ENCODE data around the gene ZNF606. TPM values are rescaled to one million over a fixed set of nuclear protein-coding genes. Genes with fewer than 3 reads are reported as not detected.

The ZNF606 gene
- total RNA-seq, 2 experiments from 2014 or later, result 7.5 to 10.0 TPM

DNA sequence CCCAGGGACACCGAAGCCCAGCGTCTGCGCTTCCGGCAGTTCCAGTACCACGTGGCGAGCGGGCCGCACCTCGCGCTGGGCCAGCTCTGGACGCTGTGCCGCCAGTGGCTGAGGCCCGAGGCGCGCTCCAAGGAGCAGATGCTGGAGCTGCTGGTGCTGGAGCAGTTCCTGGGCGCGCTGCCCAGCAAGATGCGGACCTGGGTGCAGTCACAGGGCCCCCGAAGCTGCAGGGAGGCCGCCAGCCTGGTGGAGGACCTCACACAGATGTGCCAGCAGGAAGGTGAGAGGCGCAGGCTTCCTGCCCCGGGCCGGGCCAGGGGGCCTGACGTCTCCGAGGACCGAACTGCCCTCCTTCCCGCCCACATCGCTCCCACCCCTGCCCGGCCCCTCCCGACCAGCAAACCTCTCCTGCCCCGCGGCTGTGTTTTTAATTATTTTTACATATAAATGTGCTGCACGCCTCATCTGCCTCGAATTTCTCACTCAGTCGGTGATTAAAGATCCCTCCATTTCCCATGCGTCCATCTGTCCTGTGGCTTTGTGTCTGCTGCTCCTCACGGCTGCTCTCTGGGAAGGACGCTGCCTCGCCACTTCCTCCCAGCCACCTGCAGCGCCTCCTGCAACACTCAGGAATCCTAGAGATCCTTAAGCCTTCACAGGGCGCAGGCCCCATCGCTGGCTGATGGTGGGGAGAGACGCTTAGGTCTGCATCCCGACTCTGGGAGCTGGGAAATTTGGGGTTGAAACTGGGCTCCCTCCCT, 35.5 kb upstream of the ZNF606 start:
- Mint-ChIP-seq H3K4me1 (ENCODE audit: low read depth) (no peaks in the 10 kb centered on the region), H3K36me3 (ENCODE audit: low read depth) (peaks cover 24% of the 10 kb centered on the region), H3K27me3 (peaks cover 17% of the 10 kb centered on the region), H3K4me3 (no peak overlapping the region), H3K27ac (no peak overlapping the region), H3K9me3 (peaks cover 33% of the 10 kb centered on the region)
- TF ChIP-seq, protein P1, sequence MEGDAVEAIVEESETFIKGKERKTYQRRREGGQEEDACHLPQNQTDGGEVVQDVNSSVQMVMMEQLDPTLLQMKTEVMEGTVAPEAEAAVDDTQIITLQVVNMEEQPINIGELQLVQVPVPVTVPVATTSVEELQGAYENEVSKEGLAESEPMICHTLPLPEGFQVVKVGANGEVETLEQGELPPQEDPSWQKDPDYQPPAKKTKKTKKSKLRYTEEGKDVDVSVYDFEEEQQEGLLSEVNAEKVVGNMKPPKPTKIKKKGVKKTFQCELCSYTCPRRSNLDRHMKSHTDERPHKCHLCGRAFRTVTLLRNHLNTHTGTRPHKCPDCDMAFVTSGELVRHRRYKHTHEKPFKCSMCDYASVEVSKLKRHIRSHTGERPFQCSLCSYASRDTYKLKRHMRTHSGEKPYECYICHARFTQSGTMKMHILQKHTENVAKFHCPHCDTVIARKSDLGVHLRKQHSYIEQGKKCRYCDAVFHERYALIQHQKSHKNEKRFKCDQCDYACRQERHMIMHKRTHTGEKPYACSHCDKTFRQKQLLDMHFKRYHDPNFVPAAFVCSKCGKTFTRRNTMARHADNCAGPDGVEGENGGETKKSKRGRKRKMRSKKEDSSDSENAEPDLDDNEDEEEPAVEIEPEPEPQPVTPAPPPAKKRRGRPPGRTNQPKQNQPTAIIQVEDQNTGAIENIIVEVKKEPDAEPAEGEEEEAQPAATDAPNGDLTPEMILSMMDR (IDR thresholded peaks at IDR 0.05), result no peak
- DNase-seq, result no peak
- no peak for ATAC-seq
- CTCF ChIA-PET, result no interaction called here
- intact Hi-C loops (cut with micrococcal nuclease), result no loop called here
- POLR2A ChIA-PET, result no interaction called here

DNA sequence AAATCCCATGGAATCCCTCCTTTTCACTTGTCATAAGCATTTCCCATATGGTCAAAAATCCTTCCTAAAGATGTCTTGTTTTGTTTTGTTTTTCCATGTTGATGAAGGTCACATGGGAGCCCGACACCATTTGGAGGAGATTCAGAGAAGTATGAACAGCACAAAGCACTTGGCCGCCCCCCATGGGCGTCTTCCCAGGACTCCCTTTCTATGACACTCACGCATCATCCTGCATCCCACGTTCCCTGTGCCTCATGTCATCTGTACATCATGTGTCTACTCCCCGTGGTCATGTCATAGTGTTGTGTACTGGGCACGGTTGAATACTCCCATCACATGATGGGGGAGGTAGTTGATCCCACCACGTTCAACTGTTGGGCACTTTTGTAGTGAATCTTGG, 33.2 kb upstream of the ZNF606 start:
- ATAC-seq (no peak), DNase-seq (no peak)
- ChIA-PET POLR2A (no interaction called here), CTCF (no interaction called here)
- H3K36me3 Mint-ChIP-seq (ENCODE audit: low read depth), result peaks cover 16% of the 10 kb centered on the region
- TF ChIP-seq, protein P1 (IDR thresholded peaks at IDR 0.05), result no peak
- no peaks in the 10 kb centered on the region for H3K4me1 Mint-ChIP-seq (ENCODE audit: low read depth)
- H3K27me3 Mint-ChIP-seq, result peaks cover 20% of the 10 kb centered on the region
- no peak overlapping the region for H3K27ac Mint-ChIP-seq
- intact Hi-C loops (cut with micrococcal nuclease), result no loop called here
- H3K4me3 Mint-ChIP-seq, result no peak overlapping the region
- H3K9me3 Mint-ChIP-seq, result peaks cover 20% of the 10 kb centered on the region

DNA sequence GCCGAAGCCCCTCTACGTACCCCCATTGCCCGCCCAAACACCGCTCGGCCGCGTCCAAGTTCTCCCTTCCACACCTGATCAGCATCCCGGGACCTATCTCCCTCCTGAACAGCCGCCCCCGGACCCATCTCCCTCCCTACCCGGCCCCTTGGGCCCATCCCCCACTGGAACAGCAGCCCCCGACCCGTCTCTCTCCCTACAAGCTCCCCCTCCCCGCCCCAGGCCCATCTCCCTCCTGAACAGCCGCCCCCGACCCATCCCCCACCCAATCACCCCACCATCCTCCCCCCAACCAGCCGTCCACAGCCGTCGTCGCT, 31.8 kb upstream of the ZNF606 start:
- Mint-ChIP-seq H3K27ac (no peak overlapping the region), H3K36me3 (ENCODE audit: low read depth) (peaks cover 15% of the 10 kb centered on the region), H3K9me3 (peaks cover 17% of the 10 kb centered on the region), H3K27me3 (peaks cover 20% of the 10 kb centered on the region), H3K4me1 (ENCODE audit: low read depth) (no peaks in the 10 kb centered on the region), H3K4me3 (no peak overlapping the region)
- POLR2A ChIA-PET, result no interaction called here
- CTCF ChIA-PET, result no interaction called here
- no peak for DNase-seq
- intact Hi-C loops (cut with micrococcal nuclease), result no loop called here
- TF ChIP-seq, protein P1 (IDR thresholded peaks at IDR 0.05), result no peak
- no peak for ATAC-seq

DNA sequence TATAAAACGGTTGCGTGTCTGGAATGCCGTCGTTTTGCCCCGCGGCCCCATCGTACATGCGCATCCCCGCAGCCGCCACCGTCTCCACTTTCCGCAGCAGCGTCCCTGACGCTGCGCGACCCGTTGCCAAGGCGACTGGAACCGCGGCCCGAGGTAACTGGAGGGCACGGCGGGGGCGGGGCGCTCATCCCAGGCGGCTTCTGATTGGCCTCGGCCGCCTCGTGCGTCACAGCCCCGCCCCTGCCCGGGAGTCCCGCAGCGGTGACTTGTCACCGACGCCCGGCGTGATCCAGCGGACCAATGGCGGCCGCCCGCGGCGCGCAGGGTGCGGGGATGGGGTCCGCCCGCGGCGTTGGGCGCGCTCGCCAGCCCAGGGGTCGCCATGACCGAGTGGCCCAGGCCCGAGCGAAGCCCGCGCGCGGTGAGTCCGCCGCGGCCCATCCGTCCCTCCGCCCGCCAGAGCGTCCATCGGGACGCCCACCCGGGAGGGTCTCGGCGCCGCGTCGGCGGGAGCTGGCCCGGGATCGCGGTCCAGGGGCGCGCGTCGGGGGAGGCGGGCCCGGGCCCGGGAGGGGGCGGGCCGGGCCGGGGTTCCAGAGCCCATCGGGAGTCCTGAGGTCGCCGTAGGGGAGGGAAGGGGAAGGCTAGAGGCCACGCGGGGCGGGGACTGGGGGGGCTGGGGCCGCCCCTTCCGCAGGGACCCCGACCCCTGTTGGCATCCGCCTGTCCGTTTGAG, 31.3 kb upstream of the ZNF606 start, which contains the start of gene ZSCAN1:
Gene ZSCAN1, plus strand, starts transcription at position 285 of the 736 bp plus-strand sequence. CDS start 3,812 bp downstream, outside the sequence.
- ChIA-PET CTCF (no interaction called here), POLR2A (no interaction called here)
- ATAC-seq, result peak; percentile 80
- no peak within 1 kb of the TSS for H3K27ac Mint-ChIP-seq
- no peaks in the 10 kb centered on the region for H3K4me1 Mint-ChIP-seq (ENCODE audit: low read depth)
- peaks cover 20% of the 10 kb centered on the region for H3K27me3 Mint-ChIP-seq
- peak; percentile 65 for DNase-seq
- TF ChIP-seq, protein P1 (IDR thresholded peaks at IDR 0.05), result no peak
- intact Hi-C loops (cut with micrococcal nuclease), result no loop called here
- no peak within 1 kb of the TSS for H3K4me3 Mint-ChIP-seq
- peaks cover 16% of the 10 kb centered on the region for H3K36me3 Mint-ChIP-seq (ENCODE audit: low read depth)
- H3K9me3 Mint-ChIP-seq, result peaks cover 19% of the 10 kb centered on the region

DNA sequence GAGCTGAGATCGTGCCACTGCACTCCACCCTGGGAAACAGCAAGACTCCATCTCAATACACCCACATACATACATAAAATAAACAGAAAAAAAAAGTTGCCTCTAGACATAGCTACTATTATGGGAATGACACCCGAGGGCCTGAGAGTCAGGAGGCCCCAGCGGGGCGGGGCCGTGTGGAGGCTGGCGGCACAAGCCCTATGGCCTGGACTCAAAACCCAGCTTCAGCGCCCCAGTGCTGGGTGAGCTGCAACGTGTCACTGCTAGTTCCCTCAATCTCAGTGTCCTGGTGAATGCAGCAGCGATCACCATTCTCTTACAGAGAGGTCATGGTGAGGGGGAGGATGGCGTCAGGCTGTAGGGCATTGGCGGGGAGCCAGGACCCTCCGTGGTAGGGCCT, 22.0 kb upstream of the ZNF606 start:
- Mint-ChIP-seq H3K27me3 (peaks cover 2% of the 10 kb centered on the region), H3K9me3 (peaks cover 28% of the 10 kb centered on the region), H3K27ac (no peak overlapping the region), H3K36me3 (ENCODE audit: low read depth) (peaks cover 2% of the 10 kb centered on the region), H3K4me3 (no peak overlapping the region), H3K4me1 (ENCODE audit: low read depth) (peaks cover 1% of the 10 kb centered on the region)
- ATAC-seq (no peak), DNase-seq (no peak)
- TF ChIP-seq, protein P1 (IDR thresholded peaks at IDR 0.05), result no peak
- ChIA-PET CTCF (no interaction called here), POLR2A (interaction anchor here (0.6 kb wide), 1 partner anchor 22 kb away, joined by 4 read pairs; the partner anchor contains the start of gene ZNF606)
- intact Hi-C loops (cut with micrococcal nuclease), result loop anchor here (5.0 kb wide), 1 partner anchor 133 kb away; no protein-coding TSS in a partner anchor
